Thyroid gland (tissue), 4 donors: Measurements from ENCODE around the gene SLAMF6.

Source experiments
- CTCF ChIP-seq, 6 experiments: fragments of 200-600 bp in 3 of 6; fragments of 450-650 bp in 3 of 6; sonication (generic) in 3 of 6; IDR thresholded peaks; one replicate each; pipeline ENCODE4 v1.5.1; 2016 to 2019; ENCODE audit warnings: antibody characterized with exemption in 6 of 6, mild to moderate bottlenecking in 2 of 6, inconsistent platforms in 1 of 6, moderate library complexity in 1 of 6
- POLR2A ChIP-seq, 2 donors: fragments of 450-650 bp; IDR thresholded peaks; one replicate each; pipeline ENCODE4 v1.6.1; 2017; ENCODE audit warnings: antibody characterized with exemption in 2 of 2, mild to moderate bottlenecking in 2 of 2, moderate library complexity in 1 of 2

GRCh38 chr1:160558660-160559380, 35.8 kb upstream of the SLAMF6 start:
- TF ChIP-seq CTCF (IDR thresholded peaks at IDR 0.05) (no peak), POLR2A (IDR thresholded peaks at IDR 0.05) (no peak)
